Neural progenitor cell (in vitro differentiated cells): ENCODE results near the gene PTPN14. TPM values are rescaled to one million over a fixed set of nuclear protein-coding genes. Genes with fewer than 3 reads are reported as not detected.

Source experiments
- DNase-seq: peaks from one replicate; pipeline ENCODE4 v3.0.0-alpha.2; 2016; ENCODE audit warnings: low spot score
- H2AFZ ChIP-seq: fragments of 200-600 bp; sonication (generic); replicated peaks from 2 replicates; pipeline ENCODE4 v1.6.1; 2016; ENCODE audit warnings: antibody characterized with exemption
- H3F3A ChIP-seq: fragments of 200-600 bp; sonication (generic); 2 replicates; pipeline ENCODE4 v1.6.1; 2016; ENCODE audit warnings: antibody characterized with exemption, low read depth
- H3K27ac ChIP-seq: fragments of 200-600 bp; sonication (generic); 2 replicates; pipeline ENCODE4 v1.5.1; 2016; ENCODE audit warnings: mild to moderate bottlenecking
- H3K27me3 ChIP-seq: fragments of 200-600 bp; sonication (generic); 2 replicates; pipeline ENCODE4 v1.6.1; 2016; ENCODE audit warnings: mild to moderate bottlenecking, moderate library complexity
- H3K36me3 ChIP-seq: fragments of 200-600 bp; sonication (generic); 2 replicates; pipeline ENCODE4 v1.5.1; 2016
- H3K4me1 ChIP-seq: fragments of 200-600 bp; sonication (generic); 2 replicates; pipeline ENCODE4 v1.6.1; 2016; ENCODE audit warnings: mixed run types
- H3K4me2 ChIP-seq: fragments of 200-600 bp; sonication (generic); 2 replicates; pipeline ENCODE4 v1.6.1; 2016
- H3K4me3 ChIP-seq: fragments of 200-600 bp; sonication (generic); 2 replicates; pipeline ENCODE4 v1.5.1; 2016
- H3K79me2 ChIP-seq: fragments of 200-600 bp; sonication (generic); 2 replicates; pipeline ENCODE4 v1.6.1; 2016; ENCODE audit warnings: low read depth
- H3K9ac ChIP-seq: fragments of 200-600 bp; sonication (generic); 2 replicates; pipeline ENCODE4 v1.6.1; 2016
- H3K9me3 ChIP-seq: fragments of 200-600 bp; sonication (generic); 2 replicates; pipeline ENCODE4 v1.5.1; 2016; ENCODE audit warnings: low read depth
- H4K20me1 ChIP-seq: fragments of 200-600 bp; sonication (generic); 2 replicates; pipeline ENCODE4 v1.6.1; 2016; ENCODE audit warnings: low read depth
- H3K27ac Mint-ChIP-seq: 3 replicates; pipeline ENCODE4 v1.8.0; 2021; ENCODE audit warnings: mixed read lengths
- H3K27me3 Mint-ChIP-seq: 2 replicates; pipeline ENCODE4 v1.8.0; 2022; ENCODE audit warnings: low read depth, mild to moderate bottlenecking, inconsistent platforms, moderate library complexity, mixed read lengths; ENCODE audit not compliant: insufficient read depth
- H3K36me3 Mint-ChIP-seq: 3 replicates; pipeline ENCODE4 v1.8.0; 2021; ENCODE audit warnings: mixed read lengths
- H3K4me1 Mint-ChIP-seq: 3 replicates; pipeline ENCODE4 v1.8.0; 2021; ENCODE audit warnings: mixed read lengths
- H3K4me3 Mint-ChIP-seq: 3 replicates; pipeline ENCODE4 v1.8.0; 2021; ENCODE audit warnings: mild to moderate bottlenecking, moderate library complexity, mixed read lengths
- H3K9me3 Mint-ChIP-seq: 3 replicates; pipeline ENCODE4 v1.8.0; 2020; ENCODE audit warnings: mixed read lengths
- CTCF ChIP-seq: fragments of 200-600 bp; sonication (generic); IDR thresholded peaks from 2 replicates; pipeline ENCODE4 v1.5.1; 2017; ENCODE audit warnings: antibody characterized with exemption, mild to moderate bottlenecking
- EZH2 ChIP-seq: fragments of 200-600 bp; sonication (generic); IDR thresholded peaks from 2 replicates; pipeline ENCODE4 v1.6.1; 2017; ENCODE audit warnings: antibody characterized with exemption, mild to moderate bottlenecking, moderate library complexity
- EZH2phosphoT487 ChIP-seq: fragments of 200-600 bp; sonication (generic); IDR thresholded peaks from 2 replicates; pipeline ENCODE4 v1.6.1; 2017; ENCODE audit warnings: antibody characterized with exemption
- total RNA-seq: library from RNA; depleted of rRNA; stranded (reverse); fragments of >200 nt; gene quantifications from 2 replicates; pipeline ENCODE4 v1.2.3, GENCODE V29; 2015; ENCODE audit warnings: low replicate concordance

PTPN14 gene
- total RNA-seq, 1 donor from 2014 or later, result 28.3 TPM

- no peaks in the 10 kb centered on the region for H3F3A ChIP-seq
- no peak overlapping the region for H3K27ac Mint-ChIP-seq
- no peaks in the 10 kb centered on the region for H3K9me3 ChIP-seq
- H3K36me3 Mint-ChIP-seq, result no peaks in the 10 kb centered on the region
- H2AFZ ChIP-seq, result no peak overlapping the region
- no peak for DNase-seq
- no peaks in the 10 kb centered on the region for H3K36me3 ChIP-seq
- H3K9me3 Mint-ChIP-seq, result no peaks in the 10 kb centered on the region
- no peak overlapping the region for H3K4me3 Mint-ChIP-seq
- H3K79me2 ChIP-seq, result peaks cover 38% of the 10 kb centered on the region
- H3K9ac ChIP-seq, result no peak overlapping the region
- no peak overlapping the region for H3K27ac ChIP-seq
- no peak overlapping the region for H3K4me2 ChIP-seq
- peaks cover 29% of the 10 kb centered on the region for H3K4me1 Mint-ChIP-seq
- H3K27me3 Mint-ChIP-seq, result peaks cover 4% of the 10 kb centered on the region
- TF ChIP-seq CTCF, result no peak
- TF ChIP-seq EZH2, result no peak
- TF ChIP-seq EZH2phosphoT487, result no peak
- peaks cover 33% of the 10 kb centered on the region for H3K4me1 ChIP-seq
- H3K27me3 ChIP-seq, result no peaks in the 10 kb centered on the region
- H4K20me1 ChIP-seq, result peaks cover 13% of the 10 kb centered on the region
- H3K4me3 ChIP-seq, result no peak overlapping the region
Observed at GRCh38 chr1:214459895-214460294, 91.5 kb downstream of the PTPN14 start.

- no peaks in the 10 kb centered on the region for H3F3A ChIP-seq
- H3K4me3 Mint-ChIP-seq, result no peak overlapping the region
Observed at GRCh38 chr1:214458541-214458940, 92.9 kb downstream of the PTPN14 start.

DNA sequence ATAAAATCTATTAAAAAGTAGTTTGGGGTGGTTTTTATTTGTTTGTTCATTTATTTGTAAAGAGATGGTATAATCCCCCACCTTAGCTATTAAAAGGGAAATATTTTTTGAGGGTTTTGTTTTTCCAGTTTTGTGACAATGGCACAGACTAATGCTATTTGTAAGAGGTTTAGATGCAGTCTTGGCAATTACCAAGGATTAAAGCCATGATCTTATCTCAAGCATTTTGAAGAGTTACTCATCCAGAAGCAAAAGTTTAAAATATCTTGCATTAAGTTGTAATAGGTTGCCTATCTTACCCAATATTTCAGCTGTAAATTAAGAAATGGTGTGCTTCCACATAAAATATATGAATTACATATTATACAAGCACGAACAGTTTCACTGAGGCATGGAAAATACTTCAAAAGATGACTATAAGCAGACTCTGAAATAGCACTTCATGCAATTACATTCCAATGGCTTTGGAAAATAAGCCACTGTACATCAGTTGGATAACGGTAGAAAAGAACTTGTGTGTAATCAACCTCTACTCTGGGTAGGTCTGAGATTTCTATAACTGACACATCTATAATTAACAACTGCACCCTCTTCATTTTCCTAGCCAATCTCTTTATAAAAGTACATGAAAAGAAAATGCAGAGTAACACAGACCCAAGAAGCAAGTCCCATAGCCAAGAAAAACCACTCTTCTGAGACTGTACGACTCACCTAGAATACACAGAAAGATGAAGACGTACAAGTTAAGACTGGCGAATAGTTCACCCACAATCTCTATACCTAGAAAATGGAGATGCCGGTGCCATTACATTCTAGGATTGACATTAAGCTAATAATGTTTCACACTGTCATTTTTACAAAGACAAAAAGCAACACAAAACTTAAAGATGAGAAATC, 95.2 kb downstream of the PTPN14 start:
- Mint-ChIP-seq H3K27ac (no peak overlapping the region), H3K4me1 (peaks cover 31% of the 10 kb centered on the region), H3K4me3 (no peak overlapping the region), H3K36me3 (no peaks in the 10 kb centered on the region), H3K9me3 (no peaks in the 10 kb centered on the region), H3K27me3 (peaks cover 4% of the 10 kb centered on the region)
- Histone ChIP-seq H3K9ac (no peak overlapping the region), H2AFZ (no peak overlapping the region), H3K27ac (no peak overlapping the region), H4K20me1 (peaks cover 11% of the 10 kb centered on the region), H3K36me3 (no peaks in the 10 kb centered on the region), H3K79me2 (peaks cover 51% of the 10 kb centered on the region), H3K4me2 (no peak overlapping the region), H3K27me3 (no peaks in the 10 kb centered on the region), H3K4me3 (no peak overlapping the region), H3K9me3 (no peaks in the 10 kb centered on the region), H3F3A (no peaks in the 10 kb centered on the region), H3K4me1 (peaks cover 20% of the 10 kb centered on the region)
- TF ChIP-seq EZH2 (no peak), CTCF (no peak)
- no peak for DNase-seq

More at GRCh38 chr1:214458541-214458940, 92.9 kb downstream of the PTPN14 start:
- Histone ChIP-seq H3K27me3 (no peaks in the 10 kb centered on the region), H3K4me3 (no peak overlapping the region), H3K79me2 (peaks cover 48% of the 10 kb centered on the region), H3K4me1 (peaks cover 25% of the 10 kb centered on the region), H3K36me3 (no peaks in the 10 kb centered on the region), H3K9ac (no peak overlapping the region), H3K4me2 (no peak overlapping the region), H3K9me3 (no peaks in the 10 kb centered on the region), H3K27ac (no peak overlapping the region), H2AFZ (no peak overlapping the region), H4K20me1 (peaks cover 9% of the 10 kb centered on the region)
- TF ChIP-seq EZH2phosphoT487 (no peak), CTCF (no peak), EZH2 (no peak)
- peaks cover 4% of the 10 kb centered on the region for H3K27me3 Mint-ChIP-seq
- no peak for DNase-seq
- peaks cover 25% of the 10 kb centered on the region for H3K4me1 Mint-ChIP-seq
- no peak overlapping the region for H3K27ac Mint-ChIP-seq
- H3K36me3 Mint-ChIP-seq, result no peaks in the 10 kb centered on the region
- H3K9me3 Mint-ChIP-seq, result no peaks in the 10 kb centered on the region
